Neural progenitor cell (in vitro differentiated cells): ENCODE results near the gene STAM2.

Experiments used
- EZH2 ChIP-seq: fragments of 200-600 bp; sonication (generic); IDR thresholded peaks from 2 replicates; pipeline ENCODE4 v1.6.1; 2017; ENCODE audit warnings: antibody characterized with exemption, mild to moderate bottlenecking, moderate library complexity
- TF ChIP-seq, protein P1 (sequence below): fragments of 200-600 bp; sonication (generic); IDR thresholded peaks from 2 replicates; pipeline ENCODE4 v1.5.1; 2017; ENCODE audit warnings: antibody characterized with exemption, mild to moderate bottlenecking

DNA sequence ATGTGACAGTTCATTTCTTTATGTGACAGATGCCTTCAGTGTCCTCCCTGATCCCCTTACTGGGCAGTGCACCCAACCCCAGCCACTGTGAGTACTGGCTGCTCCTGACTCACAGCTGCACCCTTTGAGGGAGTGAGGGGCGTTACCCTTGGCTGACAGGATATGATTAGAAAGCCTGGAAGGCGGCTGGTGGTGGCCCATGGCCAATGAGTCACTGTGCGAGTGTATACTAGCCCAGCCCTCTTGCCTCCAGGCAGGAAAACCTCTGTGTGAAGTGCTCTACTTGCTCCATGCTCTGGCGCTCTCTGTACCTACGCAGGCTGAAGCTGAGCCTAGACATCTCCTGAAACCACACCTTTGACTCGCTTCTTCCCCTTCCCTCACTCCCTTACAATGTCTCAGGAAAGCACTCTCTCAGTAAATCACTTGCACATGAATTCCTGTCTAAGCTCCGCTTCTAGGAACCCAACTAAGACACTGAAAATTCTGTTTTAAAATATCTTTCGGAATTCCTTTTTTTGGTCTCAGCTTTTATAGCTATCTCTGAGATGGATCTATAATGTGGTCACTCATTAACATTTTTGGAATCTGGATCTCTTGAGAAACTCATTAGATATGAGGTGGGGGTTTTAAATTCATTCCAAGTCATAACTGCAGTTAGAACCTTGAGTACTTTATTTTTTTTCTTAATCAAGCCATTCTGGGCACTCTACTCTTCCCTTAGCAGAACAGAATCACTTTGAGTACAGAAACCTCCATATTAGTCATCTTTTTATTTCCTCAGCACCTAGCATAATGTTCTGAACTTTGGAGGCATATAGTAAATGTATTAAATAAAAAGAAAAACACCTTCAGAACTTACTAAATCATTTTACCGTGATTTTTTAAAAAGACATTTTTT lies 25.3 kb upstream of the STAM2 start:
- TF ChIP-seq EZH2 = no peak
- TF ChIP-seq, protein P1, sequence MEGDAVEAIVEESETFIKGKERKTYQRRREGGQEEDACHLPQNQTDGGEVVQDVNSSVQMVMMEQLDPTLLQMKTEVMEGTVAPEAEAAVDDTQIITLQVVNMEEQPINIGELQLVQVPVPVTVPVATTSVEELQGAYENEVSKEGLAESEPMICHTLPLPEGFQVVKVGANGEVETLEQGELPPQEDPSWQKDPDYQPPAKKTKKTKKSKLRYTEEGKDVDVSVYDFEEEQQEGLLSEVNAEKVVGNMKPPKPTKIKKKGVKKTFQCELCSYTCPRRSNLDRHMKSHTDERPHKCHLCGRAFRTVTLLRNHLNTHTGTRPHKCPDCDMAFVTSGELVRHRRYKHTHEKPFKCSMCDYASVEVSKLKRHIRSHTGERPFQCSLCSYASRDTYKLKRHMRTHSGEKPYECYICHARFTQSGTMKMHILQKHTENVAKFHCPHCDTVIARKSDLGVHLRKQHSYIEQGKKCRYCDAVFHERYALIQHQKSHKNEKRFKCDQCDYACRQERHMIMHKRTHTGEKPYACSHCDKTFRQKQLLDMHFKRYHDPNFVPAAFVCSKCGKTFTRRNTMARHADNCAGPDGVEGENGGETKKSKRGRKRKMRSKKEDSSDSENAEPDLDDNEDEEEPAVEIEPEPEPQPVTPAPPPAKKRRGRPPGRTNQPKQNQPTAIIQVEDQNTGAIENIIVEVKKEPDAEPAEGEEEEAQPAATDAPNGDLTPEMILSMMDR = no peak
